LNCAP (cell line): ENCODE results near the gene RSRC1.

Source experiments
- TF ChIP-seq, protein P1 (sequence below): fragments of 450-650 bp; IDR thresholded peaks from 2 replicates; pipeline ENCODE4 v1.5.1; 2017; ENCODE audit warnings: mild to moderate bottlenecking

Gene RSRC1

DNA sequence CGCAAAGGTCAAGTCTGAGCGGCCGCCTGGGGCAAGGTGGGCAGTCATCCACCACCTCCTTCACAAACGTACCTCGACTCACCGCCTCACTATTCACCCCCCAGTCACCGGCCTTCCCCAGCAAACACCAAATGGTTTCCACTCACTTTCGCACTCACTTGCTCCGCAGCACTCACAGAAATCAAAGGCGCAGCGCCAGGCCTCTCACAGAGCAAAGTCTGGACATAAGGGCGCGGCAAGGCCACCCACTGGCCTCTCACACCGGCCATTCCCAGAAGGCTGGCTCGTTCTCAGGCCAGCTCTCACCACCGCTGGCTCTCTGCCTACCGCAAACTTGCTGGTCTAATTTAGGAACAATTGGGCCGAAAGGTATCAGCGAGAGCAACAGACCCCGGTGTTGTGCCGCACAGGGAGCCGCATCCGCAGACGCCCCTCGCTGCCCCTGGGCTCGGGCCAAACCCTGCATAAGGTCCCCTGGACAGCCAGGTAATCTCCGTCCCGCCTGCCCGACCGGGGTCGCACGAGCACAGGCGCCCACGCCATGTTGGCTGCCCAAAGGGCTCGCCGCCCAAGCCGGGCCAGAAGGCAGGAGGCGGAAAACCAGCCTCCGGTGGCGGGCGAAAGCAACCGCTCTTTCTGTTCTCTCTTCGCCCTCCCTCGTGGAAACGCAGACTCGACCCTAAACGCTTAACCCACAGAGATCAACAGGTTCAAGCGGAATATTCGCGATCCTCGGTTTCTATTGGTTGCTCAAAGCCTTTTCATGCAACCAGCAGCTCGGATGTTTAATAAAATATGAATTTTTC is 6.6 kb upstream of the RSRC1 start:
- TF ChIP-seq, protein P1, sequence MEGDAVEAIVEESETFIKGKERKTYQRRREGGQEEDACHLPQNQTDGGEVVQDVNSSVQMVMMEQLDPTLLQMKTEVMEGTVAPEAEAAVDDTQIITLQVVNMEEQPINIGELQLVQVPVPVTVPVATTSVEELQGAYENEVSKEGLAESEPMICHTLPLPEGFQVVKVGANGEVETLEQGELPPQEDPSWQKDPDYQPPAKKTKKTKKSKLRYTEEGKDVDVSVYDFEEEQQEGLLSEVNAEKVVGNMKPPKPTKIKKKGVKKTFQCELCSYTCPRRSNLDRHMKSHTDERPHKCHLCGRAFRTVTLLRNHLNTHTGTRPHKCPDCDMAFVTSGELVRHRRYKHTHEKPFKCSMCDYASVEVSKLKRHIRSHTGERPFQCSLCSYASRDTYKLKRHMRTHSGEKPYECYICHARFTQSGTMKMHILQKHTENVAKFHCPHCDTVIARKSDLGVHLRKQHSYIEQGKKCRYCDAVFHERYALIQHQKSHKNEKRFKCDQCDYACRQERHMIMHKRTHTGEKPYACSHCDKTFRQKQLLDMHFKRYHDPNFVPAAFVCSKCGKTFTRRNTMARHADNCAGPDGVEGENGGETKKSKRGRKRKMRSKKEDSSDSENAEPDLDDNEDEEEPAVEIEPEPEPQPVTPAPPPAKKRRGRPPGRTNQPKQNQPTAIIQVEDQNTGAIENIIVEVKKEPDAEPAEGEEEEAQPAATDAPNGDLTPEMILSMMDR, result no peak

DNA sequence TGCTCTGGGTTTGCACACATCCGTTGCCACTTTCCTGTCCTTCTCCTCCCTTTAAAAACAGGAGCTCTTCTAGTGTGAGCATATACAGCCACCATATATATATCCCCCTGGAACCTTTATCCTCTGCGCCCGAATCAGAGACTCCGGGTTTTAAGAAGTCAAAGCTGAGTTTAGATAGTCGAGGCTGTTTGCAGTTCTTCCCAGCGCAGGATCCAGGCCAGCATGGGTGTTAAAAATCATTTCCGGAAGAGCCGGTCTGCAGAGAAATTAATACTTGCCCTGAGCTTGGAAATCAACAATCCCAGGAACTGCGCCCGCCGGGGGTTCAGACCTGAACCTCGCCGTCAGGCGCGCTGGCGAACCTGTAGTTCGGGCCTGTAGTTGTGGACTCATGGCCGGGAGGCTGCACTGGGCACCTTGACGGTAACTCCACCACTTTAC is 6.0 kb upstream of the RSRC1 start:
- TF ChIP-seq, protein P1, result no peak

DNA sequence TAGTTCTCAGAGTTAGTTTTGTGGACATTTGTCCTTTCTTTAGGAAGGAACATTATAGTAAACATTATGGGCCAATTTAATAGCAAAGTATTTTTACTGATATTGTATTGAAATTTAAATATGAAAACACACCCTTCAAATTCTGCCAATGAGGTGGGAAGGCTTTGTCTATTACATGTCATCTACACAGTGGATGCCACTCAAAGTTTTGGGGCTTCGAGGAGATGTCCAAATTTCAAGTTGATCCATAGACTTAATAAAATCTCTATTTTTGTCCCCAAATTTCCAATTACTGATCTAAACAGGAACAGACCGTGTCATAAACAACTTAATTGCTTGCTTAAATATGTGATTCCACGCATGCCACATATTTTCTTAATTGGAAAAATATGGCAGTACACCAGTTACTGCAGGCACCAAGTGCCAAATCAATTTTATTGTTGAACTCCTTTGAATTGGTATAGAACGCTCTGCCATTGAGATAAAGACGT is 5.4 kb upstream of the RSRC1 start:
- TF ChIP-seq, protein P1, result no peak

DNA sequence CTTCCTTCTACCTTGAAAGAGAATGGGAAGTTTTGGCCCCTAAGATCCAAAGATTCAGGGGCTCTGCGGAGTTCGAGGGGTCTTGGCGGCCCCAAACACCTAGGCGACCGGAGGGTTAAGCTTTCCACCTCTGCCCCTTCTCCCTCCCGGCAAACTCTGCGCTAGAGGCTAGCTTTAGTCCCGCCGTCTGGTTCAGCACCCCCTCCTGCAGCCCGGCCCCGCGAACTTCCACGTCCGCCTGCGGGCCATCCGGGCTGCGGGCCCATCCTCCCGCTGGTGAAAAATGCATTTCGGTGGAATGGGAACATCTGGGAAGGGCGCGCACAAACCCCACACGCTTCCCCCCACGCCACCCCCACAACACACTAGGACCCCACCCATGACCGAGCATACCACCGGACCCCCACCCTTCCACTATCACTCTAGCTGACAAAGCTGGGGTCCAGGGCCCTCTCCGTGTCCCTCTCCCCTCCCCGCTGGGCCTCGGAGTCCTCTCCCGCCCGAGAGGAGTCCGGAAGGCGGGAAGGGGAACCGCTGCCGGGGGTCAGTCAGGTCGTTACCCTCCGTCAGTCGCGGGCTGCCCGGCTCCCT is 4.7 kb upstream of the RSRC1 start:
- TF ChIP-seq, protein P1, result no peak

DNA sequence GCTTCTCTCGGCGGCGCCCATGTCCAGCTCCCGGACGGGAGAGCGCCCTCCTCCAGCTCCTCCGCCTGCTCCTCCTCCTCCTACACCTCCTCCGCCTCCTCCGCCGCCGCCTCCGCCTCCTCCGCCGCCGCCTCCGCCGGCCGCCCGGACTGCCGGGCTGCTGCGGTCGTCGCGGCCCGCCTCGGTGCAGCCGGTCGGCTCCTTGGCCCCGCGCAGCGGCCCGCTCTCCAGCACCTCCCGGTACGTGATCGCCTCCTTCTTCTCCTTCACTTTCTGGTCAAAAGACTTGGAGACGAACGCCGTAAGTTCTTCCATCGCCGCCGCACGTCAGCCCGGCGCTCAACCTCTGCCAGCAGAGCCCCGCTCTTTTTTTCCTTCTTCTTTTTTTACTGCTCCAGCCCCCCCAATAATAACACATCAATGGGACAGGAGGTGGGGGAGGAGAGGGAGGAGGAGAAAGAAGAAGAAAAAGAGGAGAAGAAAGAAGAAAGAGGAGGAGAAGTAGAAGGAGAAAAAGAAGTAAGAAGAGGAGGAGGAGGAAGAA is 4.1 kb upstream of the RSRC1 start:
- TF ChIP-seq, protein P1, result no peak

DNA sequence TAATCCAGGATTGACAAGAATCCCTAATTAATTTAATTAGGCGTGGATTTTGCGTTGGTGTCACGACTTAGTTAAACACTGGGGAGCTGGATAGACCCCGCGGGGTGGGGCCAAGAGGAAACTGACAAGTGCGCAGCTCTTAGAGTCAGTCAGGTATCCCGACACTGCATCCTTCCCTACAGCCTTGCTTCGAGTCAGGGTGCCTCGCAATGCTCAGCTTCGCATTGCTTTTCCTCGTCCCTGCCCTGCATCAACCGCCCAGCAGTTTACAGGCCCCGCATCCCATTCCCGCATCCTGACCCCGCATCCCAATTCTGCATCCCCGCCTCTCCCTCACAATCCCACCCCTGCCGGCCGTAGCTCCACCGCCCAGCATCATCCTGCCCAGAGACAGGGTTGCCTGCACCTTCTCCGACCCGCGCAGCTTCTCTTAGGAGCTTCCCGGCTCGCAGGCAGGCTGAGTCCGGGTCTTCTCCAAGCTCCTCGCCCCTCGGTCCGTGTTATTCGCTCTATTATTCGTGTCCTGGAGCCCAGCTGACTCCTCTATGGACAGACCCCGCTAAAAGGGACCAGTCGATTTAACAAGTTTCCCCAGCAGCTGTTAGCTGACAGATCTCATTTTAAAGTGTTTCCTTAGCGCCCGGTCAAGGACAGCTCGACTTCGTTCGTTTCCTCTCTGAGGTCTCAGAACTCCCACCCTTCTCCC is 3.0 kb upstream of the RSRC1 start:
- TF ChIP-seq, protein P1, result no peak
